GM12878 (cell line): ENCODE measurements around the gene SH2D6. TPM values are rescaled to one million over a fixed set of nuclear protein-coding genes. Genes with fewer than 3 reads are reported as not detected.

Source experiments
- BMI1 ChIP-seq: fragments of 450-650 bp; IDR thresholded peaks from 2 replicates; pipeline ENCODE4 v1.6.1; 2016; ENCODE audit warnings: mild to moderate bottlenecking, moderate library complexity, borderline replicate concordance
- CEBPB ChIP-seq, 2 experiments: fragments of 150-350 bp in 1 of 2; IDR thresholded peaks; 2 replicates each; pipeline ENCODE4 v1.6.1; 2012 to 2014; ENCODE audit warnings: low read depth in 2 of 2, low read length in 2 of 2, borderline replicate concordance in 1 of 2, inconsistent platforms in 1 of 2
- CHD4 ChIP-seq: fragments of 200-600 bp; sonication (generic); IDR thresholded peaks from 2 replicates; pipeline ENCODE4 v1.6.1; 2016; ENCODE audit warnings: mild to moderate bottlenecking
- CREB1 ChIP-seq: IDR thresholded peaks from 2 replicates; pipeline ENCODE4 v1.6.1; 2012; ENCODE audit warnings: low read depth, mild to moderate bottlenecking, inconsistent platforms
- DPF2 ChIP-seq: fragments of 450-650 bp; IDR thresholded peaks from 2 replicates; pipeline ENCODE4 v1.6.1; 2017; ENCODE audit warnings: mild to moderate bottlenecking
- GATAD2B ChIP-seq: fragments of 450-650 bp; conservative IDR thresholded peaks from 2 replicates; pipeline ENCODE4 v1.6.1; 2017; ENCODE audit warnings: low read depth, mild to moderate bottlenecking, moderate library complexity
- IKZF1 ChIP-seq: fragments of 450-650 bp; conservative IDR thresholded peaks from 2 replicates; pipeline ENCODE4 v1.6.1; 2017; ENCODE audit warnings: antibody characterized with exemption, mild to moderate bottlenecking
- IKZF2 ChIP-seq, 2 experiments: fragments of 450-650 bp; IDR thresholded peaks; 2 replicates each; pipeline ENCODE4 v1.6.1; 2017; ENCODE audit warnings: mild to moderate bottlenecking in 2 of 2, moderate library complexity in 2 of 2
- NKRF ChIP-seq: fragments of 450-650 bp; conservative IDR thresholded peaks from 2 replicates; pipeline ENCODE4 v1.6.1; 2017; ENCODE audit warnings: mild to moderate bottlenecking, moderate library complexity
- NR2F1 ChIP-seq: fragments of 450-650 bp; conservative IDR thresholded peaks from 2 replicates; pipeline ENCODE4 v1.6.1; 2017; ENCODE audit warnings: mild to moderate bottlenecking
- POLR2A ChIP-seq: IDR thresholded peaks from 2 replicates; pipeline ENCODE4 v1.6.1; 2011; ENCODE audit warnings: low read depth, mild to moderate bottlenecking, low read length
- RAD21 ChIP-seq: IDR thresholded peaks from 2 replicates; pipeline ENCODE4 v1.6.1; 2011; ENCODE audit warnings: mild to moderate bottlenecking, low read depth, low read length, moderate library complexity; ENCODE audit not compliant: insufficient read depth
- RAD51 ChIP-seq: fragments of 450-650 bp; IDR thresholded peaks from 2 replicates; pipeline ENCODE4 v1.6.1; 2016; ENCODE audit warnings: moderate library complexity, mild to moderate bottlenecking, inconsistent platforms
- RBBP5 ChIP-seq: fragments of 200-600 bp; sonication (generic); conservative IDR thresholded peaks from 2 replicates; pipeline ENCODE4 v1.6.1; 2016
- RELA ChIP-seq: fragments of 450-650 bp; IDR thresholded peaks from 2 replicates; pipeline ENCODE4 v1.8.0; 2014; ENCODE audit warnings: borderline replicate concordance; ENCODE audit not compliant: partially characterized antibody
- RFX5 ChIP-seq: IDR thresholded peaks from 2 replicates; pipeline ENCODE4 v1.6.1; 2011; ENCODE audit warnings: low read depth, low read length, improper control_type of control experiment
- RUNX3 ChIP-seq: IDR thresholded peaks from 2 replicates; pipeline ENCODE4 v1.6.1; 2012; ENCODE audit warnings: low read length, inconsistent platforms
- SPI1 ChIP-seq: IDR thresholded peaks from 2 replicates; pipeline ENCODE4 v1.6.1; 2011; ENCODE audit warnings: low read depth, mild to moderate bottlenecking, low read length, moderate library complexity, borderline replicate concordance; ENCODE audit not compliant: insufficient read depth
- SREBF2 ChIP-seq: IDR thresholded peaks from 2 replicates; pipeline ENCODE4 v1.6.1; 2012; ENCODE audit warnings: mild to moderate bottlenecking, low read length
- STAT3 ChIP-seq: IDR thresholded peaks from 2 replicates; pipeline ENCODE4 v1.6.1; 2011; ENCODE audit warnings: low read depth, low read length, improper control_type of control experiment
- TARDBP ChIP-seq: IDR thresholded peaks from 2 replicates; pipeline ENCODE4 v1.6.1; 2016; ENCODE audit warnings: borderline replicate concordance
- ZBED1 ChIP-seq: IDR thresholded peaks from 2 replicates; pipeline ENCODE4 v1.6.1; 2016; ENCODE audit warnings: borderline replicate concordance
- ZNF207 ChIP-seq: fragments of 450-650 bp; IDR thresholded peaks from 2 replicates; pipeline ENCODE4 v1.6.1; 2014; ENCODE audit warnings: antibody characterized with exemption, mild to moderate bottlenecking, borderline replicate concordance
- ZNF274 ChIP-seq: IDR thresholded peaks from one replicate; pipeline ENCODE4 v1.8.0; 2011; ENCODE audit not compliant: insufficient read length, insufficient read depth
- ZNF622 ChIP-seq: fragments of 450-650 bp; IDR thresholded peaks from 2 replicates; pipeline ENCODE4 v1.6.1; 2017; ENCODE audit warnings: mild to moderate bottlenecking, inconsistent platforms
- ZSCAN29 ChIP-seq: fragments of 450-650 bp; IDR thresholded peaks from 2 replicates; pipeline ENCODE4 v1.6.1; 2017; ENCODE audit warnings: mild to moderate bottlenecking, moderate library complexity
- polyA plus RNA-seq, 11 experiments: library from polyadenylated mRNA; depleted of rRNA in 4 of 11; unstranded in 6 of 11; stranded (reverse) in 5 of 11; fragments of >200 nt; fragmentation: Nextera tagmentation in 4 of 11; fragmentation: Illumina TruSeq in 1 of 11; extraction: Ambion mirVana in 4 of 11; extraction: Trizol in 1 of 11; gene quantifications; 1 replicate in 1 of 11; 2 replicates in 10 of 11; pipeline versions ENCODE4 v1.2.1 to v1.2.3, GENCODE V29; 2011 to 2016; ENCODE audit warnings: inconsistent platforms in 2 of 11, missing spikeins in 2 of 11, low read depth in 1 of 11
- total RNA-seq, 4 experiments: library from RNA; depleted of rRNA in 3 of 4; stranded (reverse); fragments of >200 nt in 3 of 4; fragmentation: Illumina TruSeq in 1 of 4; extraction: Trizol in 1 of 4; gene quantifications; 2 replicates each; pipeline versions ENCODE4 v1.2.1 to v1.2.3, GENCODE V29; 2013 to 2021
- TF ChIP-seq, protein P1 (sequence below): IDR thresholded peaks from 2 replicates; pipeline ENCODE4 v1.6.1; 2011; ENCODE audit warnings: low read depth, mild to moderate bottlenecking, low read length, moderate library complexity, borderline replicate concordance; ENCODE audit errors: extremely low read depth
- TF ChIP-seq, protein P2 (sequence below): IDR thresholded peaks from 2 replicates; pipeline ENCODE4 v1.6.1; 2011; ENCODE audit warnings: low read depth, low read length, improper control_type of control experiment, borderline replicate concordance

The SH2D6 gene
- total and polyA plus RNA-seq, 10 of the 15 experiments (the other 5 are each of a cell fraction or from before 2014, with no cell fraction given): 0.23 to 0.59 (median 0.34) TPM; not detected in 6

DNA sequence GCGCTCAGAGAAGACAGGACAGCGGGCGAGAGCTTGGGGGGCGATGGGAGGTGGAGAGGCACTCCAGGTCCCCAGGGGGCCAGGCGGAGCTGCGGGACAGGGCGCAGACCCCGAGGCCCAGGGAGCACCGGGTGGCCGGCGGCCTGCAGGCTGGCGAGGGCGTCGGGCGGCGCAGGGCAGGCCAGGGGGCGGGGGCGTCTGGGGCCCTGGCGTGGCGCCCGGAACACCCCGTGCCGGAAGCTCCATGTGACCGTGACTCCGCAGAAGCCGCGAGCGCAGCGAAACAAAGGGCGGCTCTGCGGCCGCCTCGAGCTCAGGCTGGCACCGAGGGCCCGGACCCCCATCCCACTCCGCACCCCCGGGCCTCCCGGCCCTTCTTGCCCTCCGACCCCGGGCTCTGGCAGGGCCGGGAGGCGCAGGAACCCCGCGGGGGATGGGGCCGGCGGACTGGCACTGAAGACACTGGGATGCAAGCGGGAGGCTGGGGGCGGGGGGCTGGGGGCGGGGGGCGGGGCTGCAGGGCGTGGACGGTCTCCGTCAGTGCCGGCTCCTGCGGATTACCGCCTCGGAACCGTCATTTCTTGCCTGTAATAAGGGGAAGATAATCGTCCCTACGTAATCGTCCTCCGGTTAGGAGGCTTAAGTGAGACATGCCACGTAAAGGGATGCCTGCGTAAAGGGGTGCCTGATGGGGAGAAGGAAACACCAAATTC, 19.1 kb downstream of the SH2D6 start (continued):
- TF ChIP-seq, protein P1, sequence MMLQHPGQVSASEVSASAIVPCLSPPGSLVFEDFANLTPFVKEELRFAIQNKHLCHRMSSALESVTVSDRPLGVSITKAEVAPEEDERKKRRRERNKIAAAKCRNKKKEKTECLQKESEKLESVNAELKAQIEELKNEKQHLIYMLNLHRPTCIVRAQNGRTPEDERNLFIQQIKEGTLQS: no peak
- TF ChIP-seq SPI1 (no peak), RELA (no peak), SREBF2 (no peak), CEBPB (IDR thresholded peaks at IDR 0.05; ENCODE audit: borderline replicate concordance in 1 of 2, low read depth in 2 of 2, low read length in 2 of 2) (no peak), IKZF2 (IDR thresholded peaks at IDR 0.05) (no peak), RAD21 (no peak), STAT3 (no peak), ZNF274 (no peak), ZBED1 (no peak), RBBP5 (no peak), RFX5 (no peak), ZNF622 (no peak), RAD51 (peak; percentile 62; the same call in 1 of the 2 replicates), CHD4 (no peak), ZNF207 (0 out of 2 replicates have a peak, but pooled peaks have one; percentile 63), CREB1 (peak; percentile 76), POLR2A (peak; percentile 88), GATAD2B (peak; percentile 94), BMI1 (no peak), RUNX3 (peak; percentile 57; the same call in 1 of the 2 replicates), NR2F1 (peak; percentile 83), DPF2 (peak; percentile 89), NKRF (0 out of 2 replicates have a peak, but pooled peaks have one; percentile 52), ZSCAN29 (no peak), IKZF1 (peak; percentile 82), TARDBP (no peak)
- TF ChIP-seq, protein P2, sequence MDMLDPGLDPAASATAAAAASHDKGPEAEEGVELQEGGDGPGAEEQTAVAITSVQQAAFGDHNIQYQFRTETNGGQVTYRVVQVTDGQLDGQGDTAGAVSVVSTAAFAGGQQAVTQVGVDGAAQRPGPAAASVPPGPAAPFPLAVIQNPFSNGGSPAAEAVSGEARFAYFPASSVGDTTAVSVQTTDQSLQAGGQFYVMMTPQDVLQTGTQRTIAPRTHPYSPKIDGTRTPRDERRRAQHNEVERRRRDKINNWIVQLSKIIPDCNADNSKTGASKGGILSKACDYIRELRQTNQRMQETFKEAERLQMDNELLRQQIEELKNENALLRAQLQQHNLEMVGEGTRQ: peak; percentile 45
